Central memory CD8-positive, alpha-beta T cell (primary cell): ENCODE results near the gene AMPD3.
"Not testable (repeated sequence)": the region's sequence is repeated elsewhere in the genome, so short reads cannot be mapped to it uniquely, and the experiment has no call there.

Experiments
- ATAC-seq: fragments of 150-1000 bp; cut with Tn5 transposase; replicated peaks from 2 replicates; pipeline ENCODE4 v1.10.0; 2022; ENCODE audit warnings: mild to moderate bottlenecking, moderate FRiP score, moderate number of reproducible peaks; ENCODE audit not compliant: poor library complexity, severe bottlenecking; ENCODE audit errors: extremely low read depth
- DNase-seq, 2 donors: peaks; one replicate each; pipeline ENCODE4 v3.0.0; 2021; ENCODE audit warnings: low spot score in 2 of 2
- H3K27ac Mint-ChIP-seq: one replicate; pipeline ENCODE4 v1.8.0; 2022; ENCODE audit warnings: low read depth, mild to moderate bottlenecking, moderate library complexity, mixed read lengths
- H3K27me3 Mint-ChIP-seq: one replicate; pipeline ENCODE4 v1.8.0; 2022; ENCODE audit warnings: mixed read lengths
- H3K36me3 Mint-ChIP-seq: one replicate; pipeline ENCODE4 v1.8.0; 2022; ENCODE audit warnings: mild to moderate bottlenecking, moderate library complexity, mixed read lengths; ENCODE audit not compliant: insufficient read depth
- H3K4me1 Mint-ChIP-seq: one replicate; pipeline ENCODE4 v1.8.0; 2022; ENCODE audit warnings: mixed read lengths
- H3K4me3 Mint-ChIP-seq: one replicate; pipeline ENCODE4 v1.8.0; 2022; ENCODE audit warnings: mild to moderate bottlenecking, moderate library complexity, mixed read lengths
- H3K9me3 Mint-ChIP-seq: one replicate; pipeline ENCODE4 v1.8.0; 2022; ENCODE audit warnings: mixed read lengths

AMPD3 gene

GRCh38 chr11:10418259-10418949 lies 36.7 kb upstream of the AMPD3 start:
- Mint-ChIP-seq H3K27ac (no peak overlapping the region), H3K36me3 (no peaks in the 10 kb centered on the region), H3K27me3 (peaks cover 16% of the 10 kb centered on the region), H3K9me3 (no peaks in the 10 kb centered on the region), H3K4me1 (peaks cover 21% of the 10 kb centered on the region), H3K4me3 (no peak overlapping the region)
- no peak for DNase-seq
- no peak for ATAC-seq

GRCh38 chr11:10418950-10419310 lies 36.1 kb upstream of the AMPD3 start:
- Mint-ChIP-seq H3K4me3 (no peak overlapping the region), H3K27ac (no peak overlapping the region), H3K4me1 (peaks cover 16% of the 10 kb centered on the region)

DNA sequence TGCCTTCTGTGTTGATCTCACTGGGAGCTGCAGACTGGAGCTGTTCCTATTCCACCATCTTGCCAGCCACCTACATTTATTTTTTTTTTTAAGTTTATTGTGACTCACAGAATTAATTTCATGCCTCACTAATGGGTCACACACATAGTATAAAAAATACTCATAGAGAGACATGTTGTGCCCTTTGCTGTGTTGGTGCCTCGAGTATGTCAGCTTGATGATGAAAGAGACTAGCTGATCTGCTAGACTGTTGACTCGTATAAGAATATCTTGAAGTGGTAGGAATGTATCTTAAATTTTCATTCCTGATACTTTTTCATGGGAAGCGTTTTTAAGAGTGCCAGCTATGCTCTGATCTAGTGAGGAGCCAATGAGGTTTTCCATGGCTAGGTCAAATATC lies 28.6 kb upstream of the AMPD3 start:
- peaks cover 61% of the 10 kb centered on the region for H3K27me3 Mint-ChIP-seq
- no peaks in the 10 kb centered on the region for H3K4me1 Mint-ChIP-seq
- H3K9me3 Mint-ChIP-seq = no peaks in the 10 kb centered on the region
- H3K36me3 Mint-ChIP-seq = peaks cover 2% of the 10 kb centered on the region
- H3K27ac Mint-ChIP-seq = no peak overlapping the region
- no peak for ATAC-seq
- DNase-seq = no peak
- no peak overlapping the region for H3K4me3 Mint-ChIP-seq

More at GRCh38 chr11:10418950-10419310, 36.1 kb upstream of the AMPD3 start:
- DNase-seq = no peak
- Mint-ChIP-seq H3K27me3 (peaks cover 20% of the 10 kb centered on the region), H3K9me3 (no peaks in the 10 kb centered on the region), H3K36me3 (no peaks in the 10 kb centered on the region)
- no peak for ATAC-seq

- H3K4me1 Mint-ChIP-seq = no peaks in the 10 kb centered on the region
- H3K27me3 Mint-ChIP-seq = peaks cover 59% of the 10 kb centered on the region
- no peak overlapping the region for H3K4me3 Mint-ChIP-seq
- DNase-seq (no peak), ATAC-seq (no peak)
- no peaks in the 10 kb centered on the region for H3K9me3 Mint-ChIP-seq
- peaks cover 2% of the 10 kb centered on the region for H3K36me3 Mint-ChIP-seq
- no peak overlapping the region for H3K27ac Mint-ChIP-seq
Observed at GRCh38 chr11:10428453-10428852, 26.6 kb upstream of the AMPD3 start.

DNA sequence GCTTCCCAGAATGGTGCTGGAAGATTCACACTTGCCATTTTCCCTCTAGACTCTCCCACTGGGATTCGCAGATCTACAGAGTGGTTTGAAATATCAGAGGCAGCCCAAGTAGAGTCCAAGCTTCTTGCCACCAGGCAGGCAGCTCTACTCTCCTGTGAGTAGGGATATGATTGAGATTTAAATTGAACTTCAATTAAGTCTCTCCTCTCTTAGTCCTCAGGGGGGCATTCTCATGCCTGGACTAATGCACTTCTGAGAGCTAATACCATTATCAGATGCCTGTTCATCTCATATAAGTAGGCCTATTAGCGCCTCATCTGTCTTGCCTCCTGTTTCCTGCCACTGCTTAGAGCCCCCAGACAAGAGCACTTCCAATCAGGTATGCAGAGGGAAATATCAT lies 25.5 kb upstream of the AMPD3 start:
- H3K27ac Mint-ChIP-seq = no peak overlapping the region
- peaks cover 2% of the 10 kb centered on the region for H3K36me3 Mint-ChIP-seq
- peaks cover 52% of the 10 kb centered on the region for H3K27me3 Mint-ChIP-seq
- no peaks in the 10 kb centered on the region for H3K9me3 Mint-ChIP-seq
- no peaks in the 10 kb centered on the region for H3K4me1 Mint-ChIP-seq
- ATAC-seq (no peak), DNase-seq (no peak)
- no peak overlapping the region for H3K4me3 Mint-ChIP-seq

- DNase-seq (no peak), ATAC-seq (no peak)
- Mint-ChIP-seq H3K27me3 (peaks cover 46% of the 10 kb centered on the region), H3K9me3 (no peaks in the 10 kb centered on the region), H3K27ac (no peak overlapping the region), H3K4me3 (no peak overlapping the region), H3K4me1 (no peaks in the 10 kb centered on the region), H3K36me3 (peaks cover 2% of the 10 kb centered on the region)
Observed at GRCh38 chr11:10432493-10432892, 22.6 kb upstream of the AMPD3 start.

DNA sequence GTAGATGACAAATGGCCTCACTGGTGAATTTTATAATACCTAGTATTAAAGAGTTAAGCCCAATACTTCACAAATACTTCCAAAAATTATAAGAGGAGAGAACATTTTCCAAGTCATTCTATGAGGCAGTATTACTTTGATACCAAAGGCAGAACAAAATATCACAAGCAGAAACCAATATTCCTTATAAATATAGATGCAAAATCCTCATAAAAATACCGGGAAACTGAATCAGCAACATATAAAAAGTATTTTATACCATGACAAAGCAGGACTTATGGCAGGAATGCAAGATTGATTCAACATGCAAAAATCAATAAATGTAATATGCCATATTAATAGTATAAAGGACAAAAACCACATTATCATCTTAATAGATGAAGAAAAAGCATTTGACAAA lies 22.1 kb upstream of the AMPD3 start:
- H3K27me3 Mint-ChIP-seq = peaks cover 46% of the 10 kb centered on the region
- no peak overlapping the region for H3K4me3 Mint-ChIP-seq
- H3K36me3 Mint-ChIP-seq = peaks cover 2% of the 10 kb centered on the region
- H3K4me1 Mint-ChIP-seq = no peaks in the 10 kb centered on the region
- H3K9me3 Mint-ChIP-seq = no peaks in the 10 kb centered on the region
- DNase-seq (no peak), ATAC-seq (no peak)
- no peak overlapping the region for H3K27ac Mint-ChIP-seq

GRCh38 chr11:10436224-10436623 lies 18.8 kb upstream of the AMPD3 start:
- Mint-ChIP-seq H3K4me1 (no peaks in the 10 kb centered on the region), H3K27me3 (peaks cover 18% of the 10 kb centered on the region), H3K36me3 (no peaks in the 10 kb centered on the region), H3K4me3 (no peak overlapping the region), H3K9me3 (no peaks in the 10 kb centered on the region), H3K27ac (no peak overlapping the region)
- DNase-seq = no peak
- ATAC-seq = no peak

DNA sequence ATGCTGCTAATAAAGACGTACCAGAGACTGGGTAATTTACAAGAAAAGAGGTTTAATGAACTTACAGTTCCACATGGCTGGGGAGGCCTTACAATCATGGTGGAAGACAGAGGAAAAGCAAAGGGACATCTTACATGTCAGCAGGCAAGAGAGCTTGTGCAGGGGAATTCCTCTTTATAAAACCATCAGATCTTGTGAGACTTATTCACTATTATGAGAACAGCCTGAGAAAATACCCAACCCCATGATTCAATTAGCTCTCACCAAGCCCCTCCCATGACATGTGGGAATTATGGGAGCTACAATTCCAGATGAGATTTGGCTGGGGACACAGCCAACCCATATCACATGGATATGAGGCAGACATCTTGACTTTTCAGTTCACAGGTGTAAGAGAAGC lies 18.4 kb upstream of the AMPD3 start:
- H3K36me3 Mint-ChIP-seq, H3K9me3 Mint-ChIP-seq, H3K4me1 Mint-ChIP-seq, H3K27ac Mint-ChIP-seq, H3K4me3 Mint-ChIP-seq, ATAC-seq, DNase-seq: not testable (repeated sequence)
- H3K27me3 Mint-ChIP-seq = peaks cover 13% of the 10 kb centered on the region

- Mint-ChIP-seq H3K4me3 (no peak overlapping the region), H3K9me3 (no peaks in the 10 kb centered on the region), H3K36me3 (peaks cover 4% of the 10 kb centered on the region), H3K27me3 (no peaks in the 10 kb centered on the region), H3K4me1 (peaks cover 11% of the 10 kb centered on the region), H3K27ac (no peak overlapping the region)
- no peak for DNase-seq
- no peak for ATAC-seq
Observed at GRCh38 chr11:10438458-10438857, 16.6 kb upstream of the AMPD3 start.

DNA sequence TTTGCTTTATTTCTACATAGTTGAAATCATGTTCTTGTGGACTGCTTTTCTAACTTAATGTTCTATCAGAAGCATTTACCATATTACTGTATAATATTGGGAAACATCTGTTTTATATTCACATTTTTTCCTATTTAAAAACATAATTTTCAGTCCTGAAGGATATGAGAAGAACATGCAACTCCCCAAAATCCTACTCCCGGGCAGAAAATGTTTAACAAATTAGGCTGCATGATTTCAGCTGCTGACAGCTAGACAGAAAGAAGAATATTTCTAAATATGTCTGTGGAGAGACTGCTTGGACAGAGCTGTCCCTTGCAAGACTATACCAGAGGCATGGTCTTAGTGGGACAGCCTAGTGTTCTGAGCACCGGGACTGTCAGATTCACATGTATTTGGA lies 15.7 kb upstream of the AMPD3 start:
- H3K9me3 Mint-ChIP-seq = no peaks in the 10 kb centered on the region
- no peaks in the 10 kb centered on the region for H3K27me3 Mint-ChIP-seq
- H3K27ac Mint-ChIP-seq = no peak overlapping the region
- peaks cover 4% of the 10 kb centered on the region for H3K36me3 Mint-ChIP-seq
- H3K4me1 Mint-ChIP-seq = peaks cover 11% of the 10 kb centered on the region
- H3K4me3 Mint-ChIP-seq = no peak overlapping the region
- ATAC-seq (no peak), DNase-seq (no peak)

DNA sequence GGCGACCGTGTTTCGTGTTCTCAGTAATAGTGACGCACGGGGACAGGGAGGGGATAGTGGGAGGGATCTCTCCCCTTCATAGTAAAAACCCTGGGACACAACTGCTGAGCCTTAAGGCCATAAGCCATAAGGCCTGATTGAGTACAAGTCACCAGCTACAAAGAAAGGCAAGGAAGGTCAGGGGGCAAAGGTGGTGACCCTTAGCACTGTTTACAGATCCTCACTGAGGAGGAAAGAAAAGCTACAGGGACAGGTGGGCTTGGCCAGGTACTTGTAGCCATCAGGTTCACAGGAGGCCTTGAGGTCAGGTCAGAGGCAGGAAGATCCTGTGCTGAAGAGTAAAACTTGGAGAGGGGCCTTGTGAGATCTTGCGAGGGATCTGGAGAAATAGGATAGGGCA lies 15.1 kb upstream of the AMPD3 start:
- Mint-ChIP-seq H3K27me3 (no peaks in the 10 kb centered on the region), H3K4me1 (peaks cover 11% of the 10 kb centered on the region), H3K36me3 (peaks cover 4% of the 10 kb centered on the region), H3K9me3 (no peaks in the 10 kb centered on the region), H3K27ac (no peak overlapping the region), H3K4me3 (no peak overlapping the region)
- DNase-seq (no peak), ATAC-seq (no peak)

DNA sequence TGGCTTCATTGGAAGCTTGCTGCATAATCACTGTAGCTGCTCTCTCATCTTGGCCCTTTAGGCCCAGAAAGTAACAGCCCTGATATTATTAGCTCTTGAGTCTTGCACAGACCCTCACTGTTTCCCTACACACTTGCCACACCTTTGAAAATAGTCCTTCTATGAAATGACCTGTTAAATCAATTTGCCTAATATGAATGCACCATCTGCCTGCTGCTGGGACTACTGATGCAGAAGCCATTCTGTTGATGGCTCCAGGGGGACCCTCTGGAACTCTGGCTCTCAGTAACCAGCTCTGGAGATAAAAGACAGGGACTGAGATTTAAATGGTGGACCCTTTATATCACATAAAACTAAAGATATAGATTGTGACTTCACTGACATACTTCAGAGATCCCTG lies 14.7 kb upstream of the AMPD3 start:
- Mint-ChIP-seq H3K9me3 (no peaks in the 10 kb centered on the region), H3K36me3 (peaks cover 4% of the 10 kb centered on the region), H3K27me3 (no peaks in the 10 kb centered on the region), H3K27ac (peak overlapping the region; percentile 44), H3K4me1 (peaks cover 11% of the 10 kb centered on the region), H3K4me3 (no peak overlapping the region)
- DNase-seq = no peak
- ATAC-seq = no peak
